GM12891 (cell line): ENCODE data around the gene RBPJ.

Source experiments
- POLR2A ChIP-seq: IDR thresholded peaks from 2 replicates; pipeline ENCODE4 v1.6.1; 2011; ENCODE audit warnings: low read depth, low read length, control low read depth
- POLR2AphosphoS5 ChIP-seq: IDR thresholded peaks from 2 replicates; pipeline ENCODE4 v1.6.1; 2011; ENCODE audit warnings: low read depth, low read length, control low read depth
- POU2F2 ChIP-seq: IDR thresholded peaks from 2 replicates; pipeline ENCODE4 v1.6.1; 2011; ENCODE audit warnings: low read depth, mild to moderate bottlenecking, control low read depth, low read length, moderate library complexity

GRCh38 chr4:26302031-26302899 lies 18.5 kb upstream of the RBPJ start:
- TF ChIP-seq POU2F2 = no peak
- no peak for TF ChIP-seq POLR2AphosphoS5
- TF ChIP-seq POLR2A = no peak
